OCI-LY3 (cell line): ENCODE measurements around the gene CSRP1.

Experiments
- CTCF ChIP-seq: fragments of 200-600, 300-600 bp; sonication (generic); IDR thresholded peaks from 2 replicates; pipeline ENCODE4 v1.5.1; 2014; ENCODE audit warnings: antibody characterized with exemption, low read length, low read depth
- EZH2phosphoT487 ChIP-seq: fragments of 200-600 bp; shearing (Covaris generic); IDR thresholded peaks from 2 replicates; pipeline ENCODE4 v1.6.1; 2018; ENCODE audit warnings: antibody characterized with exemption, mixed run types, low read depth

- TF ChIP-seq CTCF (no peak), EZH2phosphoT487 (no peak)
These were observed 41.1 kb downstream of the CSRP1 start for GRCh38 chr1:201465698-201466290.
